ENCODE data around the gene ATP6V1F. TPM values are rescaled to one million over a fixed set of nuclear protein-coding genes. Genes with fewer than 3 reads are reported as not detected.

ATP6V1F gene
- total and polyA plus RNA-seq, 12 donors, result 96.7 to 189 (median 125) TPM

- DNase-seq, result no peak
- peak in 2 of 8 donors; percentile 21 to 38 for ATAC-seq
- no peak overlapping the region for H3K27ac ChIP-seq
- H3K4me1 ChIP-seq, result peaks cover 0 to 5% (median 0%) of the 10 kb centered on the region in 9 donors
- WGBS, 2 donors, result 87 to 95% methylated on average over 4 of the region's 4 CpGs
- no peaks in the 10 kb centered on the region for H3K36me3 ChIP-seq
- no peak overlapping the region for H3K4me3 ChIP-seq
- TF ChIP-seq CTCF (IDR thresholded peaks at IDR 0.05), result no peak
- intact Hi-C loops (cut with DNase I), result loop anchor here in 1 of 10 donors (10.0 kb wide), 1 partner anchor 67 kb away; no protein-coding TSS in a partner anchor
- H3K27me3 ChIP-seq, result no peaks in the 10 kb centered on the region
- H3K9me3 ChIP-seq, result no peaks in the 10 kb centered on the region
Observed at GRCh38 chr7:128821724-128822123, 40.9 kb upstream of the ATP6V1F start.

- no peak for TF ChIP-seq CTCF (IDR thresholded peaks at IDR 0.05)
- intact Hi-C loops (cut with DNase I), result loop anchor here in 5 of 10 donors (5.0 to 10.0 kb wide), 3 partner anchors 34 to 74 kb away; partner anchors contain the start of gene CCDC136 (in 4 of the 5)
- 70 to 73% methylated on average over 4 of the region's 4 CpGs for WGBS, 2 donors
- H3K4me3 ChIP-seq, result no peak overlapping the region
- no peaks in the 10 kb centered on the region for H3K9me3 ChIP-seq
- DNase-seq, result peak in 1 of 2 donors; percentile 7
- peak overlapping the region in 9 of 10 donors; percentile 84 to 99 (median 96) for H3K27ac ChIP-seq
- H3K27me3 ChIP-seq, result peaks cover 0 to 29% (median 0%) of the 10 kb centered on the region in 7 donors
- peaks cover 0 to 7% (median 0%) of the 10 kb centered on the region in 9 donors for H3K36me3 ChIP-seq
- ATAC-seq, result no peak
- H3K4me1 ChIP-seq, result peaks cover 5 to 39% (median 21%) of the 10 kb centered on the region in 9 donors
Observed at GRCh38 chr7:128826512-128826911, 36.1 kb upstream of the ATP6V1F start.

- Histone ChIP-seq H3K36me3 (peaks cover 0 to 7% (median 0%) of the 10 kb centered on the region in 9 donors), H3K27ac (peak overlapping the region; percentile 84 to 99 (median 96)), H3K4me3 (peak overlapping the region in 1 of 10 donors; percentile 13), H3K27me3 (peaks cover 0 to 33% (median 0%) of the 10 kb centered on the region in 7 donors), H3K4me1 (peaks cover 5 to 43% (median 25%) of the 10 kb centered on the region in 9 donors), H3K9me3 (no peaks in the 10 kb centered on the region)
- TF ChIP-seq CTCF (IDR thresholded peaks at IDR 0.05), result no peak
- intact Hi-C loops (cut with DNase I), result loop anchor here in 5 of 10 donors (5.0 to 10.0 kb wide), 3 partner anchors 35 to 75 kb away; partner anchors contain the start of gene CCDC136 (in 4 of the 5)
- WGBS, 2 donors, result 65 to 72% methylated on average over 1 of the region's 1 CpG
- ATAC-seq, result no peak
- DNase-seq, result no peak
Observed at GRCh38 chr7:128826916-128827247, 35.8 kb upstream of the ATP6V1F start.

GRCh38 chr7:128827248-128827958 is 35.3 kb upstream of the ATP6V1F start:
- Histone ChIP-seq H3K9me3 (no peaks in the 10 kb centered on the region), H3K4me3 (peak overlapping the region in 6 of 10 donors; percentile 9 to 40 (median 35)), H3K27me3 (peaks cover 0 to 38% (median 0%) of the 10 kb centered on the region in 7 donors), H3K4me1 (peaks cover 10 to 48% (median 30%) of the 10 kb centered on the region in 9 donors), H3K27ac (peak overlapping the region; percentile 84 to 99 (median 96)), H3K36me3 (peaks cover 0 to 9% (median 0%) of the 10 kb centered on the region in 9 donors)
- 55 to 64% methylated on average over 17 of the region's 17 CpGs for WGBS, 2 donors
- DNase-seq, result peak; percentile 62
- no peak for TF ChIP-seq CTCF (IDR thresholded peaks at IDR 0.05)
- peak; percentile 41 to 78 (median 70) for ATAC-seq
- intact Hi-C loops (cut with DNase I), result loop anchor here in 5 of 10 donors (5.0 to 10.0 kb wide), 3 partner anchors 35 to 75 kb away; partner anchors contain the start of gene CCDC136 (in 4 of the 5)

Data from heart right ventricle (tissue), 16 donors.